Duodenal mucosa (tissue), 2 donors: ENCODE measurements around the gene SCAF1.

Source experiments
- H3K27ac ChIP-seq: one replicate; pipeline ENCODE4 v1.7.0; 2013; ENCODE audit warnings: low read depth, low read length
- H3K27me3 ChIP-seq, 2 donors: one replicate each; pipeline ENCODE4 v1.7.0; 2013; ENCODE audit warnings: low read length in 2 of 2, control low read depth in 1 of 2; ENCODE audit not compliant: insufficient read depth in 2 of 2, control insufficient read depth in 1 of 2
- H3K36me3 ChIP-seq, 2 donors: one replicate each; pipeline ENCODE4 v1.7.0; 2013; ENCODE audit warnings: low read length in 2 of 2, control low read depth in 1 of 2; ENCODE audit not compliant: insufficient read depth in 2 of 2, control insufficient read depth in 1 of 2
- H3K4me1 ChIP-seq, 2 donors: one replicate each; pipeline ENCODE4 v1.7.0; 2013; ENCODE audit warnings: low read length in 2 of 2, control low read depth in 1 of 2; ENCODE audit not compliant: insufficient read depth in 2 of 2, control insufficient read depth in 1 of 2
- H3K4me3 ChIP-seq, 2 donors: one replicate each; pipeline ENCODE4 v1.7.0; 2013; ENCODE audit warnings: low read length in 2 of 2, low read depth in 1 of 2
- H3K9ac ChIP-seq, 2 donors: one replicate each; pipeline ENCODE4 v1.7.0; 2013; ENCODE audit warnings: low read length in 2 of 2, low read depth in 1 of 2
- H3K9me3 ChIP-seq, 2 donors: one replicate each; pipeline ENCODE4 v1.7.0; 2013; ENCODE audit warnings: low read length in 2 of 2, control low read depth in 1 of 2; ENCODE audit not compliant: control insufficient read depth in 1 of 2

SCAF1 gene

DNA sequence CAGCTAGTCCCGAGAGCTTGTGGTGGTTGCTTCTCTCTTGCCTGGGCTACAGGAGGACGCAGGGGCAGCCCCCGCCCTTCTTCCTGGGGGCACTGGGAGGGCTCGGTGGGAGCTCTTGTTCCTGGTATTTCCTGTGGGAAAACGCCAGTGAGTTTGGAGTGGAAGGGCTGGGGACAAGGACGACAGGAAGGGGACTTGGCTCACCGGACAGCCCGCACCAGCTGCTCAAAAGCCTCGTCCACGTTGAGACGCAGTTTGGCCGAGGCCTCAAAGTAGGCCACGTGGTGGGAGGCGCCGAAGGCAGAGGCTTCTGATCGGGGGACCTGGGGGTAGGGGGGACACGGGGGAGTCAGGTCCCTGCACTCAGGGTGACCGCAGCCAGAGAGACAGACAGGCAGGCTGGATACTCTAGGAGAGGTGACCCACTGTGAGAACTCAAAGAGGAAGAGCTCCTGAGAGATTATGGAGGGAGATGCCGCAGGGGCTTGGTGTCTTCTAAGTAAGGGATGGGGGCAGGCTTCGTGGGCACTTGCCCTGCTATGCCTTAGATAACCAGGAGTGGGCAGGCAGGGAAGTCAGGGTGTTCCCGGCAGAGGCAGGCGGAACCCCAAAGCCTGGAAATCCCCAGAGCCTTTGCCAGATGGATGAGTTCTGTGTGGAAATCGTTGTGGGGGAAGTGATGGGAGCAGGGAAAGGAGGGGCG is 6.3 kb upstream of the SCAF1 start:
- Histone ChIP-seq H3K9ac (no peak overlapping the region), H3K36me3 (no peaks in the 10 kb centered on the region), H3K27me3 (no peaks in the 10 kb centered on the region), H3K4me3 (no peak overlapping the region), H3K4me1 (peaks cover 22 to 27% of the 10 kb centered on the region in 2 donors), H3K9me3 (no peaks in the 10 kb centered on the region), H3K27ac (no peak overlapping the region)

DNA sequence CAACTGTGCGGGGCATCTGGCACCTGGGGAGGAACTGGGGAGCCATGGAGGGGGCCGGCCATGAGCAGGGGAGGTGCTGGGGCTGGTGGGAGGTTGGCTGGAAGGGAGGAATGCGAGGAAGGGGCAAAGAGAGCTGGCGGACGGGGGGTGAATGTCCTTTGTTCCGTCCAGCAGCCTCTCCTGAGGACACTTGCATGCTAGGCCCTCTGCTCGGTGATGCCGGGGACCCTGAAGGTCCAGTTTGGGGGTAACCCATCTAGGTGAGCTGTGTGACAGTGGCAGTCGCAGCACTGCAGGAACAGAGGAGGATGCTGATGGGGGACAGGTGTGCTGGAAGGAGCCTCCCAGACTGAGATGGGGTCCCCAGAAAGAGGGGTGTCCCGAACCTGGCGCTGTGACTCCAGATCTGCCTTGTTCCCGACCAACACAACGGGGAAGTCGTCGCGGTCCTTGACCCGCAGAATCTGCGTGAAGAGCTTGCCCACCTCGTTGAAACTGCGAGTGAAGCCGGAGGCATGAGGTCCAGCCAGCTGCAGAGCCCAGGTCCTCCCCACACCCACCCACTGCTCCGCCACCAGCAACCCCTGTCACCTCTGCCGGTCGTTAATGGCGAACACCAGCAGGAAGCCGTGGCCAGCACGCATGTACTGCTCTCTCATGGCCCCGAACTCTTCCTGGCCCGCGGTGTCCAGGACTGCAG is 5.6 kb upstream of the SCAF1 start:
- Histone ChIP-seq H3K4me3 (no peak overlapping the region), H3K4me1 (peaks cover 20 to 22% of the 10 kb centered on the region in 2 donors), H3K27ac (no peak overlapping the region), H3K27me3 (no peaks in the 10 kb centered on the region), H3K36me3 (no peaks in the 10 kb centered on the region), H3K9ac (no peak overlapping the region), H3K9me3 (no peaks in the 10 kb centered on the region)

DNA sequence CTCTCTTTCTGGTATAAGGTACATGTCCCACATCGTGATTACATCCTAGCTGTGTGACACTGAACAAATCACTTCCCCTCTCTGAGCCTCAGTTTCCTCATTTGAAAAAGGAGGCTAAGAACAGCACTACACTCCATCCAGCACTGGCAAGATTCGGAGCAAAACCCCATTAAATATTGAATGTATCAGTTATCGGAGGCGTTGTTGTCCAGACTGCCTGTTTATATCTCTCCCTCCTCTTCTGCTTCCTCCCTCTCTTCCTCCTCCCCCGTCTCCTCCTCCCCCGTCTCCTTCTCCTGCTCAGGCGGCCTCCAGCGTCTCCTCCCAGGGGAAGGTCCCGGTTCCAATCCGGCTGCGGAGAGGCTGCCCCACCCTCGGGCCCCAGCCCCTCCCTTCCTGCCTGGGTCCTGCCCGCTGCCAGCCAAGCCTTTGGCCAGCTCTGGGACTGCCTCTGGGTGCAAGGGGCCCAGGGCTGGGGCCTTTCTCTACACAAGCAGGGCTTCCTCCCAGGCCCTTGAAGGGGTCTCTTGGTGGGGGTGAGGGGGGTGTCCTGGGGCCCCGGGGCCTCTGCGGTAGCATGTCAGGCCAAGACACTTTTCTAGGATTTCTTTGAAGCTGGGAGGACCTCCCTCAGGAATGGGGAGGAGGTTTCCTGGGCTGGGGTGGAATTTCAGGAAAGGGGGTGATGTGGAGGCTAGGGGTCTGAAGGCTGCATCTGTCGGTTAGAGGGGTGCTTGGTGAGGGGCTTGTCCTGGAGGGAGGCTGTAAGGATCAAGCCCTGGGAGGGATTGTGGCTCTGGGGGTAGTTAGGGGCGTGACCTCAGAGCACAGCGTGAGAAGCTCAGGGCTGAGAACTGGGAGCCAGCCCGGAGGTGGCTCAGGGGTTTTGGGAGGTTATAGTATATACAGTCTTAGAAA is 3.9 kb upstream of the SCAF1 start:
- H3K9ac ChIP-seq, result peak overlapping the region; percentile 30 to 58
- H3K4me3 ChIP-seq, result peak overlapping the region; percentile 40 to 52
- H3K9me3 ChIP-seq, result peaks cover 0 to 2% of the 10 kb centered on the region in 2 donors
- H3K27me3 ChIP-seq, result no peaks in the 10 kb centered on the region
- peaks cover 25 to 27% of the 10 kb centered on the region in 2 donors for H3K4me1 ChIP-seq
- no peaks in the 10 kb centered on the region for H3K36me3 ChIP-seq
- peak overlapping the region; percentile 41 for H3K27ac ChIP-seq

DNA sequence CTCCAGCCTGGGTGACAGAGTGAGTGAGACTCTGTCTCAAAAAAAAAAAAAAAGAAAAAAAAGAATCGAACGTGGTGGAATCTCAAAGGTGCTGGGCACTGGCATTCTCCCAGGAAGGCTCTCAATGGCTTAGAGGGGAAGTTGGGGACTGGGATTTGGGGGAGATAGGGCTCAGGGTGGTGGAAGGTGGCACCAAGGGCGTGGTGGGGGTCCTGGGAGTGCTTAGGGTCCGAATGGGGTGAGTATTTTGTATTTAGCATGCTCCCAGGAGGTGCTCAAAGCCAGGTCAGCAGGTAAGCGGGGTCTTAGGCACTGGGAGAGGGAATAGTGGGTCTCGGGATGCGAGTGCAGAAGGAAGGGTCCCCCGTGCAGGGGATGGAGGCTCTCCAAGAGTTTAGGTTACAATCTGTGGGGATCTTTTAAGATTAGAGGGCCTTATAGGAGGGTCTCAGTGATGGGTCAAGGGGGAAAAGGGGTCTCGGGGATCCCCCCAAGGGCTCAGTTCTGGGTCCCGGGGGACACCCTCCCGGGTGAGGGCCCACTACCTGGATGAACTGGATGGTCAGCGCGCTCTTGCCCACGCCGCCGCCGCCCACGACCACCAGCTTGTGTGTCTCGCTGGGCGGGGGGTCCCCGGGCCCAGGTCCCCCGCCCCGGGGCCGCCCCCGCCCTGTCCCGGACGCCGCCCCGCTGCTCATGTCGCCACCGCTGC is 2.5 kb upstream of the SCAF1 start:
- Histone ChIP-seq H3K36me3 (no peaks in the 10 kb centered on the region), H3K9me3 (peaks cover 0 to 2% of the 10 kb centered on the region in 2 donors), H3K4me3 (peak overlapping the region; percentile 72 to 74), H3K27ac (peak overlapping the region; percentile 76), H3K27me3 (no peaks in the 10 kb centered on the region), H3K9ac (peak overlapping the region; percentile 76 to 79), H3K4me1 (peaks cover 34 to 38% of the 10 kb centered on the region in 2 donors)

DNA sequence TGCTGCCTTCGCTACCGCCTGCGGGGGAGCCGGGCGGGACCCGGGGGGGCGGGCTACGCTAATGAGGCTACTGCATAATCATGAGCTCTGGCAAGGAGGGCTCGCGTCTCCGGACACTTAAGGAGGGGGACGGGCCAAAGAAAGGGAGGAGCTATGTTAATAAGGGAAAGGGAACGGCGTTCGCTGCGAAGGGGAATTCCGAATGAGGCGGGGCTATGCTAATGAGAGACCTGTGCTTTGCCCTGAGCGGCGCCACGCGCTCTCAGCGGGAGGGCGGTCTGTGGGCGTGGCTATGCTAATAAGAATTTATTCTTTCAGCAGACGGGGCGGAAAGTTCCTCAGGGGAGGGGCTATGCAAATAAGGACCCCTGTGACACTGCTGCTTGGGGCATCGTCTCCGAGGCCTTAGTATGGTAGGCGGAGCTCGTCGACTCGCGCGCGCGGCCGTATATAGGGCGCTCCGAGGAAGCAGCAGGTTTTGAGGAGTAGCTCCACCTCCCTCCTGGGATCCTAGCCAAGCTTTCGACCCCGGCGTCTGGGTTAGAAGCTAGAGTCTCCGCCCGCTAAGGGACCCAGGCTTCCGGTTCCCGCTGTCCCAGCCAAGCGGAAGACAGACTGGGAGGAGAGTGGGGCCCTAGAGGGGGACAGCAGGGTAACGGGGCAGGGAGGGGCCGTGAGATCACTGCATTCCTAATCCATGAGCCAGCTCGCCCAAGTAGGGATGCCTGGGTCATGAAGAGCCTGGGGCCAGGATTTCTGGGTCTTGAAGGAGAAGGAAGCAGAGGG is 1.7 kb upstream of the SCAF1 start, which contains the start of gene RRAS:
TSS of gene RRAS (minus strand) at position 31 of the 786 bp plus-strand sequence. CDS start 45 bp downstream, outside the sequence.
- Histone ChIP-seq H3K4me1 (peaks cover 34 to 38% of the 10 kb centered on the region in 2 donors), H3K4me3 (peak within 1 kb of the TSS; percentile 72 to 81)

DNA sequence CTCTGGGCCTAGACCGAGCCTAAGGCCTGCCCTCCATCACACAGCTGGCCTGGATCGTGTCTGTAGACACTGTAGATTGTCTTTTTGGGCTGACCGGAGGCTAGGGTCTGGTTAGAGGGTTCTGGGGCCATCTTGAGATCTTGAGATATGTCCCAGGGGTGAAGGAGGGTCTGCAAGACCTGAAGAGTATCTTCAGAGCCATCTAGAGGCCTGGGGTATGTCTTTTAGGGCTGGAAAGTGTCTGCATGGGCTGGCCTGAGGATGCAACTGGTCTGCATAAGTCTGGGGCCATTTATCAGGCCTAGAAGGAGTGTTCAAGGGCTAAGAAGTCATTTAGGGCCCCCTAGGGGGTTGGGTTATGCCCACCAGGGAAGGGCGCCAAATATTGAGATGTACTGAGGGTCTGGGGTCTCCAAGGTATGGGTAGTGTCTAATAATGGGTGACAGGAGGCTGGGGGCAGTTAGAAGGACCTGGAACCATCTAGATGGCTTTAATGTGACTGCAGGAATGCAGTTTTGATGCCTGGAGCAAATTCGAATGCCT is 555 bp downstream of the SCAF1 start:
- Histone ChIP-seq H3K4me1 (peaks cover 34 to 38% of the 10 kb centered on the region in 2 donors), H3K9me3 (peaks cover 0 to 2% of the 10 kb centered on the region in 2 donors), H3K9ac (peak overlapping the region; percentile 93 to 99), H3K27ac (peak overlapping the region; percentile 82), H3K27me3 (no peaks in the 10 kb centered on the region), H3K36me3 (peaks cover 15 to 29% of the 10 kb centered on the region in 2 donors), H3K4me3 (peak overlapping the region; percentile 94 to 100)

More for the DNA sequence above, 1.7 kb upstream of the SCAF1 start, which contains the start of gene RRAS:
- Histone ChIP-seq H3K27me3 (no peaks in the 10 kb centered on the region), H3K36me3 (peaks cover 4 to 6% of the 10 kb centered on the region in 2 donors), H3K9ac (peak within 1 kb of the TSS; percentile 92 to 99), H3K9me3 (peaks cover 0 to 2% of the 10 kb centered on the region in 2 donors), H3K27ac (peak within 1 kb of the TSS; percentile 99)

DNA sequence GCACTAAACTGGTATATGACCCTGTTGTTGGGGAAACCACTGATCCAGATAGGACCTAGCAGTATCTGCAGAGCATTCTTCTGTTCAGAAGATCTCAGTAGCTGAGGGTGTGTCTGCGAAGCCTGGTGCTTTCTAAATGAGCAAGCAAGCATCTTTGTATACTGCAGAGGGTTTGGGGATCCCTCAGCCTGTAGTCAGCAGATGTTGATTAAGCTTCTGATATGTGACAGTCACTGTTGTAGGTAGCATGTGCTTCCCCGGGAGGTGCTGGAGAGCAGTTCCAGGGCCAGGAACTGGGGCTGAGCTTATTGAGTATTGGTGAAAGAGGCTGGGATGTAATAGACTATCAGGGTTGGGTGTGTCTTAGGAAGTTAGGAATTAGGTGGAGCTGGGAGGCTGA is 1.5 kb downstream of the SCAF1 start:
- H3K36me3 ChIP-seq, result peaks cover 15 to 31% of the 10 kb centered on the region in 2 donors
- H3K4me1 ChIP-seq, result peaks cover 27 to 34% of the 10 kb centered on the region in 2 donors
- peak overlapping the region in 1 of 2 donors; percentile 3 for H3K9ac ChIP-seq
- no peaks in the 10 kb centered on the region for H3K27me3 ChIP-seq
- H3K27ac ChIP-seq, result no peak overlapping the region
- peaks cover 0 to 2% of the 10 kb centered on the region in 2 donors for H3K9me3 ChIP-seq
- peak overlapping the region in 1 of 2 donors; percentile 94 for H3K4me3 ChIP-seq

DNA sequence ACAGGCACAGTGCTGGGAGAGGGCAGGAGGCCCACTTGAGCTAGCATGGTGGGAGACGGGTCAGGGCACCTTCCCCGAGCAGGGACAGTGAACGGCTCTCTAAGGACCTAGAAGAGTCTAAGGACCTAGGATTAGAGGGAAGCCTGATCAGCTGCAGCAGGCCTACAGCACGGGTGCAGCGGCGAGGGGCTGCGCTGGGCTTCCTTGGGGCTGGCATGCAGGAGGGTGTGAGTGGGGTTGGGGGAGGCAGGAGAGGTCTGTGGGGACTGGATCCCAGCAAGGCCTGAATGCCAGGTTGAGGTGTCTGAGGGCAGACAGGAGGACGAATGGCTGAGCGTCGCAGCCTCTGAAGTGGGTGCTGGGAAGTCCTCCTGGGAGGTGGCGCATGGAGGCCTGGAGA is 3.6 kb downstream of the SCAF1 start:
- H3K4me1 ChIP-seq, result peaks cover 16 to 22% of the 10 kb centered on the region in 2 donors
- peaks cover 0 to 2% of the 10 kb centered on the region in 2 donors for H3K9me3 ChIP-seq
- no peak overlapping the region for H3K4me3 ChIP-seq
- peaks cover 22 to 45% of the 10 kb centered on the region in 2 donors for H3K36me3 ChIP-seq
- no peak overlapping the region for H3K27ac ChIP-seq
- no peaks in the 10 kb centered on the region for H3K27me3 ChIP-seq
- no peak overlapping the region for H3K9ac ChIP-seq
